Stromal cell of bone marrow (primary cell): ENCODE measurements around the gene PTMA.
"Not testable (repeated sequence)": the region's sequence is repeated elsewhere in the genome, so short reads cannot be mapped to it uniquely, and the experiment has no call there.

Experiments
- DNase-seq: peaks from one replicate; pipeline ENCODE4 v3.0.0-alpha.2; 2012; ENCODE audit warnings: low read depth

PTMA gene

GRCh38 chr2:231716666-231717280 is 8.4 kb downstream of the PTMA start:
- DNase-seq = no peak

- peak; percentile 69 for DNase-seq
Observed at GRCh38 chr2:231717281-231718171, 9.2 kb downstream of the PTMA start.

- DNase-seq = no peak
Observed at GRCh38 chr2:231718799-231719198, 10.5 kb downstream of the PTMA start.

- DNase-seq = no peak
Observed at GRCh38 chr2:231720292-231720986, 12.1 kb downstream of the PTMA start.

- DNase-seq = no peak
Observed at GRCh38 chr2:231720987-231721966, 13.0 kb downstream of the PTMA start.

GRCh38 chr2:231722721-231723307 is 14.5 kb downstream of the PTMA start:
- no peak for DNase-seq

GRCh38 chr2:231725476-231725875 is 17.2 kb downstream of the PTMA start:
- no peak for DNase-seq

- no peak for DNase-seq
Observed at GRCh38 chr2:231726276-231726675, 18.0 kb downstream of the PTMA start.

GRCh38 chr2:231727621-231728020 is 19.3 kb downstream of the PTMA start:
- no peak for DNase-seq

GRCh38 chr2:231732604-231733003 is 24.3 kb downstream of the PTMA start:
- no peak for DNase-seq

GRCh38 chr2:231737761-231738160 is 29.4 kb downstream of the PTMA start:
- no peak for DNase-seq

GRCh38 chr2:231743376-231744116 is 35.2 kb downstream of the PTMA start:
- no peak for DNase-seq

GRCh38 chr2:231745303-231746038 is 37.1 kb downstream of the PTMA start:
- no peak for DNase-seq

GRCh38 chr2:231748153-231748896 is 40.0 kb downstream of the PTMA start:
- not testable (repeated sequence) for DNase-seq

GRCh38 chr2:231749016-231749415 is 40.7 kb downstream of the PTMA start:
- not testable (repeated sequence) for DNase-seq

GRCh38 chr2:231751042-231751815 is 42.9 kb downstream of the PTMA start:
- DNase-seq = no peak

GRCh38 chr2:231752061-231752460 is 43.7 kb downstream of the PTMA start:
- no peak for DNase-seq

- no peak for DNase-seq
Observed at GRCh38 chr2:231761735-231762134, 53.4 kb downstream of the PTMA start.
